ENCODE results near the gene BANK1.

The BANK1 gene

DNA sequence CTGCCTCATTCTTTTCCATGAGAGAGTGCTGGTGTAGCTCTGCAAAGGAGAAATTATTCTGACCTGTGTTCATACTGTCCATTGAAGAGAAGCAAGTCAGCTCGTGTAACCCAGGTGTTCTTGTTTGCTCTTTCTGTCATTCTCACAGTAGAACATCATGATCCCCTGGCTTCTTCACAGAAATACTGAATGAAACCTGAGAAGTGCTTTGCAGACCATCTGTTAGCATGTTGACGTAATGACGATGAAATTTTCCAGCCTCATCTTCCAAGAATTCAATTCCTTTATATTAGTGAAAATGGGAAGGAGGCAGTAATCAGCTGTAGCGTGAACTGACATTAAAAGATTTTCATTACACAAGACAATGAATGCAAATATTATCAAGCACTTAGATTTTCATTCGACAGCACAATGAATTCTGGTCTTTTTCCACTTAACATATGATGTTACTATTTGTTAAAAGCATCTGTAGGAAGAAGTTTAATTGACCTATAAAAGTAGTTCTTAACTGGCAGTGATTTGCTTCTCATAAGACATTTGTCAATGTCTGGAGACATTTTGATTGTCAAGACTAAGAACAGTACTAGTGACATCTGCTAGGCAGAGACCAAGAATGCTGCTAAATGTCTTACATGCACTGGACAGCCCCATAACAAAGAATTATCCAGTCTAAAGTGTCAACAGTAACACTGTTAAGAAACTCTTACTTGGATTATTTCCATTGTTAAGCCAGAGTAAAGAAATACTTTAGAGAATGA, 246.3 kb downstream of the BANK1 start:
- TF ChIP-seq, protein P1, sequence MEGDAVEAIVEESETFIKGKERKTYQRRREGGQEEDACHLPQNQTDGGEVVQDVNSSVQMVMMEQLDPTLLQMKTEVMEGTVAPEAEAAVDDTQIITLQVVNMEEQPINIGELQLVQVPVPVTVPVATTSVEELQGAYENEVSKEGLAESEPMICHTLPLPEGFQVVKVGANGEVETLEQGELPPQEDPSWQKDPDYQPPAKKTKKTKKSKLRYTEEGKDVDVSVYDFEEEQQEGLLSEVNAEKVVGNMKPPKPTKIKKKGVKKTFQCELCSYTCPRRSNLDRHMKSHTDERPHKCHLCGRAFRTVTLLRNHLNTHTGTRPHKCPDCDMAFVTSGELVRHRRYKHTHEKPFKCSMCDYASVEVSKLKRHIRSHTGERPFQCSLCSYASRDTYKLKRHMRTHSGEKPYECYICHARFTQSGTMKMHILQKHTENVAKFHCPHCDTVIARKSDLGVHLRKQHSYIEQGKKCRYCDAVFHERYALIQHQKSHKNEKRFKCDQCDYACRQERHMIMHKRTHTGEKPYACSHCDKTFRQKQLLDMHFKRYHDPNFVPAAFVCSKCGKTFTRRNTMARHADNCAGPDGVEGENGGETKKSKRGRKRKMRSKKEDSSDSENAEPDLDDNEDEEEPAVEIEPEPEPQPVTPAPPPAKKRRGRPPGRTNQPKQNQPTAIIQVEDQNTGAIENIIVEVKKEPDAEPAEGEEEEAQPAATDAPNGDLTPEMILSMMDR (conservative IDR thresholded peaks at IDR 0.05; ENCODE audit: low read depth, low read length): no peak

DNA sequence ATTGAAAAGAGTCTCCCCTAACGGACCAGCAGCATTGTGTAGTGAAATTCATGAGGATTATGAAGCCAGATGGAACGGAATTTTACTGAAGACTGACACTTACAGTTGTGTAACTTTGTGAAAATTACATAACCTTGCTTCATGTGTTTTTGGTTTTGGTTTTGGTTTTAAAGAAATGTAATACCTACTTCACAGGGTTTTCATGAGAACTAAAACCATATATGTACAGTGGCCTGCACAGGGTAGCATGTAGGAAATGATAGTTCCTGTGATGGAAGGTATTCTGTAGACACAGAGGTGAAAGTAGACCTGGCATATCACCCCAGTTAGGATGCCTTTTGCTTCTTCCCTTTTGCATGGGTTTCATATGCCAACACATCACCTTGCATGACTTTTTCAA, 247.0 kb downstream of the BANK1 start:
- no peaks in the 10 kb centered on the region for H3K79me2 ChIP-seq (ENCODE audit: insufficient read depth, low read depth)

More for the DNA sequence above, 246.3 kb downstream of the BANK1 start:
- Histone ChIP-seq H3K4me2 (no peak overlapping the region), H3K27me3 (ENCODE audit: insufficient read depth, low read depth) (no peaks in the 10 kb centered on the region), H3K27ac (no peak overlapping the region), H3K4me1 (ENCODE audit: low read depth, poor library complexity, severe bottlenecking) (no peaks in the 10 kb centered on the region), H3K4me3 (IDR thresholded peaks at IDR 0.05; ENCODE audit: insufficient read depth, low read depth, low read length) (no peak overlapping the region), H4K20me1 (ENCODE audit: insufficient read depth) (no peaks in the 10 kb centered on the region), H3K36me3 (ENCODE audit: insufficient read depth) (no peaks in the 10 kb centered on the region), H3K79me2 (ENCODE audit: insufficient read depth, low read depth) (no peaks in the 10 kb centered on the region), H3K9ac (no peak overlapping the region), H2AFZ (ENCODE audit: low read depth) (0 out of 2 replicates have a peak overlapping the region, but pooled peaks have one; percentile 9)

DNA sequence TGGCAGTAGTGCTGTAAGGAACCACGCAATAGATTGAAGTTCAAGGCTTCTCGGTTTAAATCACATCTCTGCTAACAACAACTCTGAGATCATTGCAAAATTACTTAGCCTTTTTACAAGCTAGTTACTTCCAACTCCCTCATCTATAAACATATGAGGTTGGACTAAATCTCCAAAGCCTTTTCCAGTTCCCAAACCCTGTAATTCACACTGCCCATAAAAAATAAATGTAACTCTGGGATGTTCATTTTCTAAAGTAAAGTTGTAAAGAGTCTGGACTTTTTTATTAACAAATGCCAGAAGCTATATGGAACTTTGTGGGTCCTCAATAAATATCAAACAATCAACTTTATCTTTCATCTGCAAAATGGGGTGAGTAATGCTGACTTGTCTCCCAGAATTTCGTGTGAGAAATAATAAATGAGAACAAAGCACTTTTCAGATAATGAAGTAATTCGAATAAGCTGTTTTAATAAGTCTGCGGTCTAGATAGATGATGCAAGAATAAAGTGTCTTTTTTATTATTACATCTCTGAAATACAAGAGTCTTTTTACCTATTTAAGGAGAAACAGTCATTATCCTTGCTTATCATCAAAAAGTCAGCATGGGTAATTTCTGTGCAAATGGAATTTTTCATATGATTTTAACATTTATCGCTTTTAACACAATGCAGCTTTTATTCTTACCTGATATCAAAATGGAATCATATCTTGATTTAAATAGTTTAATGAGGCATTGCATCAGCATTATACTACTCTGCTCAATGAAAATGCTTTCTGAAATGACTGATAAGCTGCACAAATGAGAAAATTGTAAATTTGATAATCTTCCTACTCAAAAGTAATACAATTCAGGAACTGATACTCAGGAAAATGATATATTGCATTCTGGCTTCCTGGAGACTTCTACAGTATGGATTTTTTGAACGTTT, 252.6 kb downstream of the BANK1 start:
- H3K79me2 ChIP-seq (ENCODE audit: insufficient read depth, low read depth): no peaks in the 10 kb centered on the region
- H3K36me3 ChIP-seq (ENCODE audit: insufficient read depth): no peaks in the 10 kb centered on the region
- H3K27ac ChIP-seq: no peak overlapping the region
- TF ChIP-seq, protein P1 (conservative IDR thresholded peaks at IDR 0.05; ENCODE audit: low read depth, low read length): no peak
- no peaks in the 10 kb centered on the region for H4K20me1 ChIP-seq (ENCODE audit: insufficient read depth)
- H3K4me2 ChIP-seq: no peak overlapping the region
- no peak overlapping the region for H3K4me3 ChIP-seq (IDR thresholded peaks at IDR 0.05; ENCODE audit: insufficient read depth, low read depth, low read length)
- no peaks in the 10 kb centered on the region for H3K27me3 ChIP-seq (ENCODE audit: insufficient read depth, low read depth)
- no peak overlapping the region for H3K9ac ChIP-seq
- no peaks in the 10 kb centered on the region for H3K4me1 ChIP-seq (ENCODE audit: low read depth, poor library complexity, severe bottlenecking)
- H2AFZ ChIP-seq (ENCODE audit: low read depth): no peak overlapping the region

More for the DNA sequence above, 247.0 kb downstream of the BANK1 start:
- no peak overlapping the region for H3K4me3 ChIP-seq (IDR thresholded peaks at IDR 0.05; ENCODE audit: insufficient read depth, low read depth, low read length)
- H3K4me2 ChIP-seq: no peak overlapping the region
- H3K27me3 ChIP-seq (ENCODE audit: insufficient read depth, low read depth): no peaks in the 10 kb centered on the region
- H3K36me3 ChIP-seq (ENCODE audit: insufficient read depth): no peaks in the 10 kb centered on the region
- no peaks in the 10 kb centered on the region for H3K4me1 ChIP-seq (ENCODE audit: low read depth, poor library complexity, severe bottlenecking)
- H3K27ac ChIP-seq: no peak overlapping the region
- no peak overlapping the region for H3K9ac ChIP-seq
- 0 out of 2 replicates have a peak overlapping the region, but pooled peaks have one; percentile 9 for H2AFZ ChIP-seq (ENCODE audit: low read depth)
- TF ChIP-seq, protein P1 (conservative IDR thresholded peaks at IDR 0.05; ENCODE audit: low read depth, low read length): no peak
- no peaks in the 10 kb centered on the region for H4K20me1 ChIP-seq (ENCODE audit: insufficient read depth)

DNA sequence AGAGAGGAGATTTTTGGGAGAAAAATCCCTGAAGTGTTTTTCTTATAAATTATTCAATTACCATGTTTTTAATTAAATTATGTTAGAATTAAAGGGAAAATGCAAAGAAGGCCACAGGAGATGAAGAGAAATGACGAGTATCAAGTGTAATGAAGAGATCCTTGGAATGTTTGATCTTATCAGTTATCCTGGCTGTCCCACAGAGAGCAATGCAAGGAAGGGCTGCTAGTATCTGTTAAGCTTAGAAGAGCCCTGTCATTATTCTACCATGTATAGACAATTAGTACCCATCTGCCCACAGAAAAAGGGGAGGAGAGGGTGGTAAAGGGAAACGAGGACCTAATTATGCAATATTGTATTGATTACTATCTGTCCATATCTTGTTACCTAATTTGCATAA, 257.1 kb downstream of the BANK1 start:
- no peaks in the 10 kb centered on the region for H3K4me1 ChIP-seq (ENCODE audit: low read depth, poor library complexity, severe bottlenecking)
- no peaks in the 10 kb centered on the region for H3K79me2 ChIP-seq (ENCODE audit: insufficient read depth, low read depth)
- H2AFZ ChIP-seq (ENCODE audit: low read depth): no peak overlapping the region
- no peak overlapping the region for H3K4me3 ChIP-seq (IDR thresholded peaks at IDR 0.05; ENCODE audit: insufficient read depth, low read depth, low read length)
- H3K4me2 ChIP-seq: no peak overlapping the region
- TF ChIP-seq, protein P1 (conservative IDR thresholded peaks at IDR 0.05; ENCODE audit: low read depth, low read length): no peak
- no peaks in the 10 kb centered on the region for H3K36me3 ChIP-seq (ENCODE audit: insufficient read depth)
- no peaks in the 10 kb centered on the region for H4K20me1 ChIP-seq (ENCODE audit: insufficient read depth)
- no peaks in the 10 kb centered on the region for H3K27me3 ChIP-seq (ENCODE audit: insufficient read depth, low read depth)
- no peak overlapping the region for H3K27ac ChIP-seq
- H3K9ac ChIP-seq: no peak overlapping the region
